ENCODE results near the gene CERS1. TPM values are rescaled to one million over a fixed set of nuclear protein-coding genes. Genes with fewer than 3 reads are reported as not detected.

The CERS1 gene
- total and polyA plus RNA-seq, 10 of the 15 experiments (the other 5 are each of a cell fraction or from before 2014, with no cell fraction given) = 0.19 TPM; not detected in 9

GRCh38 chr19:18870531-18871172 lies 25.3 kb downstream of the CERS1 start:
- 69% methylated on average over 11 of the region's 25 CpGs for WGBS (ENCODE audit: insufficient coverage, insufficient replicate concordance, low lambda C conversion rate, missing lambda C conversion rate)

GRCh38 chr19:18869781-18870530 lies 26.0 kb downstream of the CERS1 start:
- ChIA-PET CTCF (no interaction called here), SMC1A (ENCODE audit: uncharacterized antibody, unreplicated experiment) (no interaction called here), POLR2A (no interaction called here), RAD21 (ENCODE audit: unreplicated experiment) (no interaction called here)
- Histone ChIP-seq H3K9me3 (replicated peaks; ENCODE audit: control insufficient read depth, insufficient read depth, low read length) (no peaks in the 10 kb centered on the region), H3K4me1 (ENCODE audit: control insufficient read depth, insufficient read depth, low read length) (no peaks in the 10 kb centered on the region), H3K9ac (ENCODE audit: control insufficient read depth, insufficient read depth, low read length) (no peak overlapping the region), H3K27me3 (replicated peaks in 1 of 2; ENCODE audit: control insufficient read depth in 2 of 2, insufficient read depth in 2 of 2, low read length in 1 of 2) (no peaks in the 10 kb centered on the region), H3K36me3 (ENCODE audit: control insufficient read depth in 2 of 2, insufficient read depth in 2 of 2, low read length in 1 of 2) (peaks cover 9 to 18% of the 10 kb centered on the region in 2 experiments; a peak in 3 of 4 replicates), H3K79me2 (ENCODE audit: control insufficient read depth, insufficient read depth, low read length) (no peaks in the 10 kb centered on the region), H4K20me1 (ENCODE audit: control insufficient read depth, insufficient read depth) (peaks cover 2% of the 10 kb centered on the region; the same call in 1 of the 2 replicates), H3K4me2 (ENCODE audit: control insufficient read depth, insufficient read depth) (no peak overlapping the region), H3K4me3 (no peak overlapping the region), H2AFZ (ENCODE audit: control insufficient read depth, low read depth, low read length) (no peak overlapping the region), H3K27ac (ENCODE audit: control insufficient read depth, insufficient read depth) (no peak overlapping the region)
- intact Hi-C loops (cut with micrococcal nuclease; ENCODE audit: unreplicated experiment) = no loop called here
- DNase-seq (ENCODE audit: low read depth, low spot score) (no peak), FAIRE-seq (no peak), ATAC-seq (no peak)
- WGBS (ENCODE audit: insufficient coverage, insufficient replicate concordance, low lambda C conversion rate, missing lambda C conversion rate) = 29% methylated on average over 46 of the region's 62 CpGs
- no TSS peak for BruUV-seq (replicated peaks)
- in situ Hi-C loops (cut with MboI) = loop anchor here (25.0 kb wide), 1 partner anchor 408 kb away; no protein-coding TSS in a partner anchor
- TF ChIP-seq CHD1 (IDR thresholded peaks at IDR 0.05; ENCODE audit: low read depth, low read length) = no peak
- no peak for TF ChIP-seq HDAC2 (IDR thresholded peaks at IDR 0.05)
- TF ChIP-seq IKZF2 (IDR thresholded peaks at IDR 0.05) = no peak
- no peak for TF ChIP-seq EGR1 (IDR thresholded peaks at IDR 0.05; ENCODE audit: borderline replicate concordance in 1 of 2, low read depth in 2 of 2, low read length in 2 of 2)
- no peak for TF ChIP-seq SMARCA5 (IDR thresholded peaks at IDR 0.05)
- no peak for TF ChIP-seq RUNX3 (IDR thresholded peaks at IDR 0.05; ENCODE audit: low read length)
- TF ChIP-seq ZSCAN29 (IDR thresholded peaks at IDR 0.05) = no peak
- TF ChIP-seq KLF5 (IDR thresholded peaks at IDR 0.05; ENCODE audit: partially characterized antibody) = no peak
- TF ChIP-seq TCF3 (IDR thresholded peaks at IDR 0.05; ENCODE audit: borderline replicate concordance, insufficient read depth, low read depth, low read length) = no peak
- no peak for TF ChIP-seq ZNF592 (IDR thresholded peaks at IDR 0.05)

More at GRCh38 chr19:18870531-18871172, 25.3 kb downstream of the CERS1 start:
- ChIA-PET SMC1A (ENCODE audit: uncharacterized antibody, unreplicated experiment) (no interaction called here), POLR2A (no interaction called here), CTCF (no interaction called here), RAD21 (ENCODE audit: unreplicated experiment) (no interaction called here)
- ATAC-seq (no peak), FAIRE-seq (no peak), DNase-seq (ENCODE audit: low read depth, low spot score) (no peak)
- Histone ChIP-seq H3K9me3 (replicated peaks; ENCODE audit: control insufficient read depth, insufficient read depth, low read length) (no peaks in the 10 kb centered on the region), H3K27me3 (replicated peaks in 1 of 2; ENCODE audit: control insufficient read depth in 2 of 2, insufficient read depth in 2 of 2, low read length in 1 of 2) (no peaks in the 10 kb centered on the region), H3K27ac (ENCODE audit: control insufficient read depth, insufficient read depth) (no peak overlapping the region), H3K79me2 (ENCODE audit: control insufficient read depth, insufficient read depth, low read length) (no peaks in the 10 kb centered on the region), H3K4me1 (ENCODE audit: control insufficient read depth, insufficient read depth, low read length) (no peaks in the 10 kb centered on the region), H4K20me1 (ENCODE audit: control insufficient read depth, insufficient read depth) (no peaks in the 10 kb centered on the region; the same call in 1 of the 2 replicates), H3K4me2 (ENCODE audit: control insufficient read depth, insufficient read depth) (no peak overlapping the region), H2AFZ (ENCODE audit: control insufficient read depth, low read depth, low read length) (no peak overlapping the region), H3K9ac (ENCODE audit: control insufficient read depth, insufficient read depth, low read length) (no peak overlapping the region), H3K36me3 (ENCODE audit: control insufficient read depth in 2 of 2, insufficient read depth in 2 of 2, low read length in 1 of 2) (peaks cover 3 to 12% of the 10 kb centered on the region in 2 experiments; a peak in 3 of 4 replicates), H3K4me3 (no peak overlapping the region)
- in situ Hi-C loops (cut with MboI) = loop anchor here (25.0 kb wide), 1 partner anchor 408 kb away; no protein-coding TSS in a partner anchor
- no TSS peak for BruUV-seq (replicated peaks)
- intact Hi-C loops (cut with micrococcal nuclease; ENCODE audit: unreplicated experiment) = no loop called here
- TF ChIP-seq CHD2 (IDR thresholded peaks at IDR 0.05; ENCODE audit: borderline replicate concordance, low read depth, low read length) (no peak), POLR2A (IDR thresholded peaks at IDR 0.05; ENCODE audit: low read depth, low read length) (no peak), KLF5 (IDR thresholded peaks at IDR 0.05; ENCODE audit: partially characterized antibody) (no peak), POU2F2 (IDR thresholded peaks at IDR 0.05; ENCODE audit: borderline replicate concordance, low read depth, low read length) (no peak), TCF12 (IDR thresholded peaks at IDR 0.05; ENCODE audit: low read depth, low read length) (no peak), SUZ12 (IDR thresholded peaks at IDR 0.05; ENCODE audit: unreplicated experiment) (no peak)
